ELF-1 (cell line): ENCODE results near the gene ARHGEF4.

ENCODE experiments used
- DNase-seq: peaks from one replicate; pipeline ENCODE4 v3.0.0-alpha.2; 2016; ENCODE audit warnings: low read depth, low spot score

ARHGEF4 gene

DNA sequence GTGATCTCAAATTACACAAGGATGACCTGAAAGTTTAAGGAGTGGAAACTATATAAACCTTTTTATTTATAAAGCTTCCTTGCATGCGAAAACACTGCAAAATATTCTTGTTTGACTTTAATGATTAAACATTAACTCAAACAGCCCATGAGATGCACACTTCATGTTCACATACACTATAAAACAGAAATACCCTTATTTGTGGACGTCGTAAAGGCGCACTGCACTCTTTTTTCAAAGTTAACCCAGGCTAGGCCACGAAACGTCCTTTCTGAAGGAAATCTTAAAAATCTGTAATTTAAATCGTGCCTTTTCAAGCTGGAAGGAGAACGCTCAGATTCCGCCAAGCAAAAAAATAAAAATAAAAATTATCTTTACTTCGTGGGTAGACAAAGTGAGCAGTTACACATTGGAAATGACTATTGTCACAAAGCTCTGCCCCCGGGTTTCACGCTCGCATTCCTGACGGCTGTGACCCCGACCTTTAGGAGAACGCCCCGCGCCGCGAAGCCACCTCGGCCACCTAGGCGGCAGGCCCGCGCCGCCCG lies 255.8 kb downstream of the ARHGEF4 start:
- no peak for DNase-seq

DNA sequence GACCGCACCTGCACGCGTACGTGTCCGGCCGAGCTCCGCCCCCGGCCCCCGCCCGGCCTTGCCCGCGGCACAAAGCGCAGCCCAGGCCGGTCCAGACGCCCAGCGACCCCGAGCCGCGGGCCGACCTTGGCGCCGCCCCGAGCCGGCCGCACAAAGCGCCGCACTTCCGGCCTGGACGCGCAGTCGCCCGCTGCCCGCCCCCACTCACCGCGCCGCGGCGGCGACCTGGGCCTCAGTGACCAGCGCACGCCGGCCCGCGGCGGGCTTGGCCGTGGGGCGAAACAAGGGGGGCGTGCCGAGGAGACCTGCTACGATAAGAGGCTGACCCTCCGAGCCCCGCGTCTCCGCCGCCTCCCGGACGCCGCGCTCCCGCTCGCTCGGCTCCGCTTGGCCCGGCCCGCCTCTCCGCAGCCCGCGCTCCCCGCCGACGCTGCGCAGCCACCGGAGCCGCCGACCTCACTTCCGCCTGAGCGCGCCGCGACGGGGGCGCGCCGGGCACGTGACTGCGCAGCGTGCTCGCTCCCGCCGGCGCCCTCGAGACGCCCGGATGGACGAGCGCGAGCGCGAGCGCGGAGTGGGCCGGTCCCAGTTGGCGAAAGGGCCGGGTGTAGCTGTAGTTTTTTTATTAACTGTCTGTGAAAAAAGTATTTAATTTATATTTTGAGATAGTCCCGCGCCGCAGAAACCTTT lies 256.4 kb downstream of the ARHGEF4 start, which contains the start of gene FAM168B:
FAM168B (minus strand) TSS at position 455 of the 690 bp plus-strand sequence. CDS start 10,814 bp downstream, outside the sequence.
- DNase-seq: peak; percentile 92

DNA sequence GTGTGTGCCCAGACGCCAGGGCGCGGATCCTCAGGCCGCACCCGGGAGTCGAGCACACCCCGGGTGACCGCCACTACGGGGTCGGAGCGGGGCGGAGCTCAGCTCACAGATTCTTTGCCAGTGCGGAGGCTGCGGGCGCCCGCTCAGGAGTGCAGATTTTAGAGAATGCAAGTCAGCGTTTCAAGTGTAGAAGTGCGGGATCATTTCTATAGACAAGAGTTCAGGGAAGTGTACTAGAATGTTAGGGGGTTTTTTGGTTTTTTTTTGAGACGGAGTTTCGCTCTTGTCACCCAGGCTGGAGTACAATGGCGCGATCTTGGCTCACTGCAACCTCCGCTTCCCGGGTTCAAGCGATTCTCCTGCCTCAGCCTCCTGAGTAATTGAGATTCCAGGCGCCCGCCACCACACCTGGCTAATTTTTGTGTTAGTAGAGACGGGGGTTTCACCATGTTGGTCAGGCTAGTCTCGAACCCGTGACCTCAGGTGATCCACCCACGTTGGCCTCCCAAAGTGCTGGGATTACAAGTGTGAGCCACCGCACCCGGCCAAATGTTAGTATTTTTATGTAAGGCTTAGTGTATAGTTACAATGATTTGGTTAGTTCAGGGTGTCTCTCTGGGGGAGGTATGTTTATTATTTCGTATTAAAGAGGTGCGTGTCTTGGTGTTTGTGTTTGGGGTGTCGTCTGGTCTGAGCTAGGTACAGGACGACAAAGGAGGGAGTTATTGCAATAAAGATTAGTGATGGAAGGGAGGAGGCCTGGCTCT lies 257.2 kb downstream of the ARHGEF4 start:
- DNase-seq: no peak

DNA sequence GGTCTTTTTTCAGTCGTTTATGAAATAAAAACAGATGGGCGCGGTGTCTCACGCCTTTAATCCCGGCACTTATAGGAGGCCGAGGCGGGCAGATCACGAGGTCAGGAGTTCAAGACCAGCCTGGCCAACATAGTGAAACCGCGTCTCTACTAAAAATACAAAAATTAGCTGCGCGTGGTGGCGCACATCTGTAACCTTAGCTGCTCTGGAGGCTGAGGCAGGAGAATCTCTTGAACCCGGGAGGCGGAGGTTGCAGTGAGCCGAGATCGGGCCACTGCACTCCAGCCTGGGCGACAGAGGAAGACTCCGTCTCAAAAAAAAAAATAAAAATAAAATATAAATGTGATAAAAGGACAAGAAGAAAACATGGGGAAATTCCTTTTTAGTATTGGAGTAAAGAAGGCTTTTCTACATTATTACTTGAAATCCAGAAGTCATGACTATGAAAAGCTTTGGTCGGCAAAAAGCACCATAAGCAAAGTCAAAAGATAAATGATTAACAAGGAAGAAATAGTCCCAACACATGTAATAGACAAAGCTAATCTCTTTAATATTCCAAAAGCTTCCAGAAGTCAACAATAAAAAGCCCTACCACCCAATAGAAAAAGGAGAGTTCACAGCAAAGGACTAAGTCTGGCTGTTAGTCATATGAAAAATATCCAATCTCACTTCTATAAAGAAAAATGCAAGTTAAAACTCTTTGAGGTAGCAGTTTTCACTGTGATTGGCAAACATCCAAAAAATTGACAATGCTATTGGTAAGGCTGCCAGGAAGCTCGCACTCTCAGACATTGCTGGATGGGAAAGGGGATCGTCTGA lies 258.0 kb downstream of the ARHGEF4 start:
- DNase-seq: no peak
